Measurements from ENCODE around the gene RNU7-1.

DNA sequence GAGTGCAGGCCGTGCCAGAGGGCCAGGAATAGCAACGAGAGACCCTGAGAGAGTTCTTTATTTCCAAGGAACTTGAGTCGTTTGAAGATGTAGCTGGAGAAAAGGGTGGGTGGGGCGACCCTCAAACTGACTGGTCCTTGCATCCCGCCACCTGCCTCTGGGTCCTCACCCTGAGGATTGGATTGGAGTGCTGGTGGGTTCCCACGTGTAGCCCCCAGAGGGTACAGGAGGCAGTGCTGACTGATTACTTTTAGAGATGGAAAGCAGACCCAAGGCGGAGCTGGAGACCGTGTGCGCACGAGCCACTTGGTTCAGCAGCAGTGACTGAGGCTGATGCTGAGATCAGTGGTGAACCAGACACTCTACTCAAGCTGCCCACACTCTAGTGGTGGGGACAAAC, 34.0 kb downstream of the RNU7-1 start:
- no peak for TF ChIP-seq POLR2A (IDR thresholded peaks at IDR 0.05)
- TF ChIP-seq, protein P1, sequence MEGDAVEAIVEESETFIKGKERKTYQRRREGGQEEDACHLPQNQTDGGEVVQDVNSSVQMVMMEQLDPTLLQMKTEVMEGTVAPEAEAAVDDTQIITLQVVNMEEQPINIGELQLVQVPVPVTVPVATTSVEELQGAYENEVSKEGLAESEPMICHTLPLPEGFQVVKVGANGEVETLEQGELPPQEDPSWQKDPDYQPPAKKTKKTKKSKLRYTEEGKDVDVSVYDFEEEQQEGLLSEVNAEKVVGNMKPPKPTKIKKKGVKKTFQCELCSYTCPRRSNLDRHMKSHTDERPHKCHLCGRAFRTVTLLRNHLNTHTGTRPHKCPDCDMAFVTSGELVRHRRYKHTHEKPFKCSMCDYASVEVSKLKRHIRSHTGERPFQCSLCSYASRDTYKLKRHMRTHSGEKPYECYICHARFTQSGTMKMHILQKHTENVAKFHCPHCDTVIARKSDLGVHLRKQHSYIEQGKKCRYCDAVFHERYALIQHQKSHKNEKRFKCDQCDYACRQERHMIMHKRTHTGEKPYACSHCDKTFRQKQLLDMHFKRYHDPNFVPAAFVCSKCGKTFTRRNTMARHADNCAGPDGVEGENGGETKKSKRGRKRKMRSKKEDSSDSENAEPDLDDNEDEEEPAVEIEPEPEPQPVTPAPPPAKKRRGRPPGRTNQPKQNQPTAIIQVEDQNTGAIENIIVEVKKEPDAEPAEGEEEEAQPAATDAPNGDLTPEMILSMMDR (IDR thresholded peaks at IDR 0.05): no peak

Measured in Peyer's patch (tissue), 4 donors.